Measurements from ENCODE around the gene SPN. TPM values are rescaled to one million over a fixed set of nuclear protein-coding genes. Genes with fewer than 3 reads are reported as not detected.

Gene SPN
- total and polyA plus RNA-seq, 9 of the 15 experiments (the other 6 are each of a cell fraction or from before 2014, with no cell fraction given), result 24.3 to 225 (median 79.4) TPM

DNA sequence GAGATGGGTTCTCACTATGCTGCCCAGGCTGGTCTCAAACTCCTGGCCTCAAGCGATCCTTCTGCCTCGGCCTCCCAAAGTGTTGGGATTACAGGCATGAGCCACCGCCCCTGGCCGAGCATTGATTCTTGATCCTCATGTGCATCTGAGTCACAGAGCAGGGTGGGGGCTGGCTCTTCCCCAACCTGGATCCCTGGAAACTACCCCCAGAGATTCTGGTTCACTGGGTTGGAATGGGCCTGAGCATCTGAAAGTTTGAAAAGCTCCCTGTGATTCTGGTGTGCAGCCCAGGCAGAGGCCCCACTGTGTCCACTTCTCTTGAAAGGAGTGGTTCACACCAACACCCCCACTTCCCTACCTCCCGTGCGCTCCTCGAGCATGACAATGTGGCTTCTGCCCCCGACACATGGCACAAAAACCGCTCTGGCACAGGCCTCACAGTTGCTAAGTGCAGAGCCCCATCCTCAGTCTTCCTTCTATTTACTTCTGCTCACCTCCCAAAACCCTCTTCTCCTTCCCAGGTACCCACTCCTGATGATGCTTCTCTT lies 20.6 kb downstream of the SPN start (continued):
- TF ChIP-seq, protein P1, sequence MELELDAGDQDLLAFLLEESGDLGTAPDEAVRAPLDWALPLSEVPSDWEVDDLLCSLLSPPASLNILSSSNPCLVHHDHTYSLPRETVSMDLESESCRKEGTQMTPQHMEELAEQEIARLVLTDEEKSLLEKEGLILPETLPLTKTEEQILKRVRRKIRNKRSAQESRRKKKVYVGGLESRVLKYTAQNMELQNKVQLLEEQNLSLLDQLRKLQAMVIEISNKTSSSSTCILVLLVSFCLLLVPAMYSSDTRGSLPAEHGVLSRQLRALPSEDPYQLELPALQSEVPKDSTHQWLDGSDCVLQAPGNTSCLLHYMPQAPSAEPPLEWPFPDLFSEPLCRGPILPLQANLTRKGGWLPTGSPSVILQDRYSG (tag; conservative IDR thresholded peaks at IDR 0.05; ENCODE audit: low read depth), result no peak
- TF ChIP-seq, protein P2, sequence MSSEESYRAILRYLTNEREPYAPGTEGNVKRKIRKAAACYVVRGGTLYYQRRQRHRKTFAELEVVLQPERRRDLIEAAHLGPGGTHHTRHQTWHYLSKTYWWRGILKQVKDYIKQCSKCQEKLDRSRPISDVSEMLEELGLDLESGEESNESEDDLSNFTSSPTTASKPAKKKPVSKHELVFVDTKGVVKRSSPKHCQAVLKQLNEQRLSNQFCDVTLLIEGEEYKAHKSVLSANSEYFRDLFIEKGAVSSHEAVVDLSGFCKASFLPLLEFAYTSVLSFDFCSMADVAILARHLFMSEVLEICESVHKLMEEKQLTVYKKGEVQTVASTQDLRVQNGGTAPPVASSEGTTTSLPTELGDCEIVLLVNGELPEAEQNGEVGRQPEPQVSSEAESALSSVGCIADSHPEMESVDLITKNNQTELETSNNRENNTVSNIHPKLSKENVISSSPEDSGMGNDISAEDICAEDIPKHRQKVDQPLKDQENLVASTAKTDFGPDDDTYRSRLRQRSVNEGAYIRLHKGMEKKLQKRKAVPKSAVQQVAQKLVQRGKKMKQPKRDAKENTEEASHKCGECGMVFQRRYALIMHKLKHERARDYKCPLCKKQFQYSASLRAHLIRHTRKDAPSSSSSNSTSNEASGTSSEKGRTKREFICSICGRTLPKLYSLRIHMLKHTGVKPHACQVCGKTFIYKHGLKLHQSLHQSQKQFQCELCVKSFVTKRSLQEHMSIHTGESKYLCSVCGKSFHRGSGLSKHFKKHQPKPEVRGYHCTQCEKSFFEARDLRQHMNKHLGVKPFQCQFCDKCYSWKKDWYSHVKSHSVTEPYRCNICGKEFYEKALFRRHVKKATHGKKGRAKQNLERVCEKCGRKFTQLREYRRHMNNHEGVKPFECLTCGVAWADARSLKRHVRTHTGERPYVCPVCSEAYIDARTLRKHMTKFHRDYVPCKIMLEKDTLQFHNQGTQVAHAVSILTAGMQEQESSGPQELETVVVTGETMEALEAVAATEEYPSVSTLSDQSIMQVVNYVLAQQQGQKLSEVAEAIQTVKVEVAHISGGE (CRISPR knock-in tag; IDR thresholded peaks at IDR 0.05), result no peak
- TF ChIP-seq, protein P3, sequence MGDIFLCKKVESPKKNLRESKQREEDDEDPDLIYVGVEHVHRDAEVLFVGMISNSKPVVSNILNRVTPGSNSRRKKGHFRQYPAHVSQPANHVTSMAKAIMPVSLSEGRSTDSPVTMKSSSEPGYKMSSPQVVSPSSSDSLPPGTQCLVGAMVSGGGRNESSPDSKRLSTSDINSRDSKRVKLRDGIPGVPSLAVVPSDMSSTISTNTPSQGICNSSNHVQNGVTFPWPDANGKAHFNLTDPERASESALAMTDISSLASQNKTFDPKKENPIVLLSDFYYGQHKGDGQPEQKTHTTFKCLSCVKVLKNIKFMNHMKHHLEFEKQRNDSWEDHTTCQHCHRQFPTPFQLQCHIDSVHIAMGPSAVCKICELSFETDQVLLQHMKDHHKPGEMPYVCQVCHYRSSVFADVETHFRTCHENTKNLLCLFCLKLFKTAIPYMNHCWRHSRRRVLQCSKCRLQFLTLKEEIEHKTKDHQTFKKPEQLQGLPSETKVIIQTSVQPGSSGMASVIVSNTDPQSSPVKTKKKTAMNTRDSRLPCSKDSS (IDR thresholded peaks at IDR 0.05; ENCODE audit: low read depth, partially characterized antibody), result no peak
